LNCAP (cell line): Measurements from ENCODE around the gene OR56A3.

Experiments used
- CTCF ChIP-seq: fragments of 450-650 bp; IDR thresholded peaks from 2 replicates; pipeline ENCODE4 v1.5.1; 2017; ENCODE audit warnings: mild to moderate bottlenecking

OR56A3 gene

GRCh38 chr11:5941951-5942350 is at the start of gene OR56A3:
OR56A3 (plus strand) TSS chr11:5942251; CDS start chr11:5947347, 5,096 bp downstream.
- TF ChIP-seq CTCF = no peak

DNA sequence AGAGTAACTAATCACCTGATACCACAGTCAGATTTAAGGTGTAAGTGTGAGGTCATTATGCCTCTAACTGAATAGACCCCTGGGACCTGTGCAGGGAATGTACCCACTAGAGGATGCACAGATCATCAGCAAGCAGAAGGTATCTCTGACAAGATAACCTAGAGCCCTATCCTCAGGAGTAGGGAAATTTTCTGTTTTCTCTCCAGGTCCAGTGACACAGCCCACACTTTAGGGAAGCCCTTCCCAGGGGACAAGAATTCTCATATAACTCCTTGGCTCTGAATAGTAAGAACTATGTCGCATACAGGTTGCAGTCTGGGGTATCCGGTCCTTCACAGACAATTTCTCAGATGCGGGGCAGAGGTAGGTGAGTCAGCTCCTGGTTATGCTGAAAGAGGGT is 49.1 kb upstream of the OR56A3 start, which contains the start of gene OR52E5:
OR52E5 (plus strand) TSS at position 301 of the 400 bp plus-strand sequence. CDS start 7,569 bp downstream, outside the sequence.
- TF ChIP-seq CTCF = no peak

DNA sequence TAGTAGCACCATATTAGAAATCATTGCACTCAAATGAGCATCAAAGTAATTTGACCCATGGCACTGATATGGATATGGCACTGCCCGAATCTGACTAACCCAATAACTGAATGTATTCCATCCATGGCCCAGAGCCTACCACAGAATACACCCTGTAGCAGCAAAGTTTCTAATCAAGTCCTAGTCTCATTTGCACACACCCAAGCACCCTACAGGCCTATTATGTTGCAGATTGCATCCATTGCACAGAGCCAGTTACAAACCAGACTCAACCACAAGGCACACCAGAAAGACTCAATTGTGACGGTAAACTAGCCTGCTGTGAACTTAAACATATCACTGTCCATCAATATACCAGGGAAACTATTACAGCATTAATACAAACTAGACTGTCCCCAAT is 42.5 kb upstream of the OR56A3 start:
- TF ChIP-seq CTCF = no peak

DNA sequence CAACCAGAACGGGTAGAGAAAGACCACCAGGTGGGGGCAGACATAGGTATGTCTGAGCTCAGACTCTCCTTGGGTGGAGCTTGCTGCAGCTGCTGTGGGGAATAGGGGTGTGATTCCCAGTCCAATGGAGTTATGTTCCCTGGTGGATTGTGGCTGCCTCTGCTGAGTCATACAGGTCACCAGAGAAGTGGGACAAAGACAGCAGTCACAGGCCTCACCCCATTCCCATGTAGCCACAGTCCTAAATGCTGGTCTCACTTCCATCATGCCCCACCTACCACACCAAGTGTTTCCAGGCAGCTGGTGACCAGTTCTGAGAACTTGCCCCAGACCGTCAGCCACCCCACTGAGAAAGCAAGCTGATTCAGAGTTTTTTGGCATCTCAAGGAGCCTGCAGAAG is 31.5 kb upstream of the OR56A3 start:
- TF ChIP-seq CTCF = no peak

DNA sequence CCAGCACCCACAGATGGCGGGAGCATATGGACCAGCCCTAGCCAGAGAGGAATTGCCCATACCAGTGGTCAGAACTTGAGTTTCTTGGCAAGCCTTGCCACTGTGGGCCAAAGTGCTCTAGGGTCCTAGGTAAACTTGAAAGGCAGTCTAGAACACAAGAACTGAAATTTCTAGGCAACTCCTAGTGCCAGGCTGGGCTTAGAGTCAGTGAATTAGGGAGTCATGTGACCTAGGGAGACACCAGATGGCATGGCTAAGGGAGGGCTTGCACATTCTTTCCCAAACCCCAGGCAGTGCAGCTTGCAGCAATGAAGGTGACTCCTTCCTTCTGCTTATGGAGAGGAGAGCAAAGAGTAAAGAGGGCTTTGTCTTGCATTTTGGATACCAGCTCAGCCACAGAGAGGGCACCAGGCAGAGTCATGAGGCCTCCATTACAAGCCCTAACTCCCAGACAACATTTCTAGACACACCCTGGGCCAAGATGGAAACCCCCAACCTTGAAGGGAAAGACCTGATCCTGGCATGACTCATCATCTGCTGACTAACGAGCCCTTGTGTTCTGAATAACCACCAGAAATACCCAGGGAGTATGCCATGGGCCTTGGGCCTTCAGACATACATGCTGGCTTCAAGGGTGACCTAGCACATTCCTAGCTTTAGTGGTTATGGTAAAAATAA is 19.2 kb upstream of the OR56A3 start:
- no peak for TF ChIP-seq CTCF

- no peak for TF ChIP-seq CTCF
These were observed 18.6 kb upstream of the OR56A3 start for GRCh38 chr11:5923427-5923776.

DNA sequence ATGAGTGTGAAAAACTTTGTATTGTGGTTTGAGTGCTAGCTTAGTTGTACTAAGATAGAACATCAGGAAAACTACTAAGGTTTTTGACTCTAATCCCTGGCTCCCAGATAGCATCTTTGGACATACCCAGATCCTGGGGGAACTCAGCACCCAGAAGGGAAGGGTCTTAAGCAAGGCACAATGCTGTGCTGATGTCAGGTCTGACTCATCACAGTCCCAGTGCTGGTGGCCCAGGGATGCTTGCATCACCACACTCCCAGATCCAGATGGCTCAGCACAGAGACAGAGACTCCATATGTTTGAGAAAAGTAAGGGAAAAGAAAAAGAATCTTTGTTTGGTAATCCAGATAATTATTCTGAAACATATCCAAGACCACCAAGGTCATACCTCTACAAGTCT is 18.3 kb upstream of the OR56A3 start:
- TF ChIP-seq CTCF = no peak

DNA sequence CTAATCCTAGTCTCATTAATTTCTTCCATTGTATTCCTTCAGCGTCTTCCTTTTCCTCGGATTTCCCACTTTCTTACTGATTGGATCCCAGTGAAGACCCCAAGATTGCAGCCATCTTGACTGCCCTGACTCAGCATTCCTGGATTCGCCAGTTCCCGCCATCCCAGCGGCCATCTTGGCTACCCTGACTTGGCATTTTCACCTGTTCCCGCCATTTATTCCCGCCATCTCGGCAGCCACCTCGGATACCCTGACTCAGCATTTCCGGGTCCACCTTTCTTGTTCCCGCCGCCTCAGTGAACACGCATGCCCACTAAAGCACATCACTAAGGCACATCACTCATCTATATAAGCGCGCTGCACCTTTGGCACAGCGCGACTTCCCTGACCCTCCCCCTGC is 13.8 kb upstream of the OR56A3 start:
- TF ChIP-seq CTCF = no peak
